Left ventricle myocardium superior (tissue), 1 donor: ENCODE results near the gene DERL2. TPM values are rescaled to one million over a fixed set of nuclear protein-coding genes. Genes with fewer than 3 reads are reported as not detected.
"Not testable (repeated sequence)": the region's sequence is repeated elsewhere in the genome, so short reads cannot be mapped to it uniquely, and the experiment has no call there.

Experiments used
- ATAC-seq: fragments of 200-7000 bp; cut with Tn5 transposase; one replicate; pipeline ENCODE4 v1.9.1; 2020; ENCODE audit warnings: mild to moderate bottlenecking, moderate library complexity
- DNase-seq: peaks from one replicate; pipeline ENCODE4 v3.0.0-alpha.2; 2020
- intact Hi-C: fragments of 100-400 bp; cut with micrococcal nuclease; formaldehyde crosslinking; loops from one replicate; pipeline ENCODE4 v1.11.0; 2022
- total RNA-seq: library from RNA; stranded (reverse); fragmentation: NEBNext Ultra II Directional; extraction: Animal tissue kit (Norgen Biotek cat#: 25700); gene quantifications from one replicate; pipeline ENCODE4 v1.2.1, GENCODE V29; 2021
- donor health status: DM: no; HTN: yes; CAD: no; lungs with severe emphysema.

DERL2 gene
- total RNA-seq, 1 donor from 2014 or later: 27.0 TPM

DNA sequence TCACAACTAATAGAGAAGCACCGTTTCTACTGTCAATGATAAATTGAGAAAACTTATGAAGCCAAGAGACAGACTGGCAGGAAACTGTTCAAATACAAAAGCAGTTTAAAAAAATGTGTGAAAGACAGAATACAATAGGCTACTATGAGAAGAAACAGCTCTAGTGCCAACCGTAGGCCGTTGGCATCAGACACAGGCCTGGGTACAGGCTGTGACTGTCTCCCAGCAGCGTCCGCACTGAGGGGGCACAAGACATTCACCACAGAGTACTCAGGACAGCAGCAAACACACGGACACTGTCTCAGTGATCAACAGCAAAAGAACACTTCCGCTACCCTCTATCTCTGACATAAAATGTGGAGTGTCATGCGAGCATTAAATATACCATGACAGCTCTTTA is 39.2 kb downstream of the DERL2 start:
- DNase-seq (no peak), ATAC-seq (no peak)
- intact Hi-C loops: no loop called here

DNA sequence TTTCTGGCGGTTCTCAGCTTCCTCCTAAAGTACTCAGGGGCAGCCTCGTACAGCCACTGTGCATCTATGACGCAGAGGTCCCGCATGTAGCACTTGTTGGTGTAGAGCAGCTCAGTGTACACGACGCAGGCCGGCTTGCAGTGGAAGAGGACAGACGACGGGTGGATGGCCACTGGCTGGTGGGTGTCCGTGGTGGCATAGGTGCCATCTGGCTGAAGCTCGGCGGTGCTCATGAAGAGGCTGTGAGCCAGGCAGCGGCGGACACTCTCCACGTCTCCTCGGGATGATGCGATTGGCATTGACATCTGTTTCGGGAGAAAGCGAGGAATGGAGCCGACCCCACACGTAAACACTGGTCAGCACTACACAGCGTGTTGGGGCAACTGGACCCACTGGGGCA is 41.8 kb downstream of the DERL2 start:
- ATAC-seq (no peak), DNase-seq (no peak)
- intact Hi-C loops: no loop called here

DNA sequence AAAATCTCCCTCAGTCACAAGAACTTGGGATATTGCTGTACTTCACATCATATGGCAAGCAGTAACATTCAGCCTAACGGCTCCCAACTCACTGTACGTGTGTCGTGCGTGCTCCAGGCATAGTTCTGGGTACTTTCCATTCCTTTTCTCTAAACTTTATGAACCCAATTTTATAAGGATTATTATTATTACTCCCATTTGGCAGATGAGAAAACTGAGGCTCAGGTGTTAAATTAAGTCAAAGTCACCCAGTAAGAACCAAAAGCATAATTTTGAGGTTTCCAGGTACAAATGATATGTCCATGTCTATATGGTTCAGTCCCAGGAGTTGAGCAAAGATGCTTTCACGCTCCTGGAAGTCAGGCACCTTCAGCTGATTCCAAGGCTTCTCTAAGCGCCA is 42.2 kb downstream of the DERL2 start:
- ATAC-seq (no peak), DNase-seq (no peak)
- intact Hi-C loops: no loop called here

DNA sequence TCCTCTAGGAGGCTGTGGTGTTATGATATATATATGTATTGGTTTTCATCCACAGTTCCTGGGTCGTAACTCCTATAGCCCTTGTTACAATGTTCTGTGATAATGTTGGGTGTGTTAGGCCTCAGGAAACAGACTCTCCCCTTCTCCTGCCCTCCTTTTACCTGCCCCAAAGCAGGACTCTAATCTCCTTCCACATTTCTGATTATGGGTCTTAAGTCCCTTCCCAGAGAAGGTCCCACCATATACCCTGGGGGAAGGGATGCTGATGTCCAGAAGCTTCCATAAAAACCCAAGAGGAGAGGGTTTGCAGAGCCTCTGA is 46.6 kb downstream of the DERL2 start:
- intact Hi-C loops: no loop called here
- no peak for ATAC-seq
- no peak for DNase-seq

DNA sequence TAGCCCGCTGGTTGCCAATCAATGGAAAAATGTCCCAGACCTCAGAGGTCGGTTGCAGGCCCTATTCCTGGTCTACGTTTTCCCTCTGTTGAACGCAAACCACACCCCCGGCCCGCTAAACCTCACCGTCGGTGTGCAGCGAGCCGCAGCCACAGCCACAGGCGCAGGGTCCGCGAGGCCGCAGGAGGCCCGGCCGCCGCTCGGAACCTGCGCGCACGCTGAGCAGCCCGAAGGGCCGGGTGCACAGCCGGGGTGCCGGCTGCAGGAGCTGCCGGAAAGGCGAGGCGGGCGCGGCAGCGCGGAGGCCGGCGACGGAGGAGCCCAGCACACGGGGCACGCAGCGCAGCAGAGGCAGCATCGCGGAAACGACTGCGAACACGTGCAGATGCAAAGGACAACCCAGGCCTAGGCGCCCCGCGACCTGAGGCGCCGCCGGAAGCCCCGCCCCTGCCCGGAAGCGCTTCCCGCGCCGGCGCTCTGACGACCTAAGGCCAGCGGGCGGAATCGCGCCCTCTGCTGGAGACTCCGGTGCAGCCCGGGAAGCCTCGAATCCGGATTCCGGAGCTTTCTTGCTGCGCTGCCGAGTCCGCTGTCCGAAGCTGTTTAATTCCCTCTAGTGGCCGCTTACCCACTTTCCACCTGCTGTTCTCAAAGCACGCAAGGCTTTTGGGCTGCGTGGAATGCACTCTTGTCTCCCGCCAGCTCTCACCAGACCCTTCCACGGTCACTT is 47.1 kb downstream of the DERL2 start, which contains the start of gene C1QBP:
Gene C1QBP, minus strand, starts transcription at position 440 of the 730 bp plus-strand sequence. Its CDS starts 82 bp downstream, at position 358.
- intact Hi-C loops: no loop called here
- DNase-seq (peak; percentile 95), ATAC-seq (peak; percentile 97)

DNA sequence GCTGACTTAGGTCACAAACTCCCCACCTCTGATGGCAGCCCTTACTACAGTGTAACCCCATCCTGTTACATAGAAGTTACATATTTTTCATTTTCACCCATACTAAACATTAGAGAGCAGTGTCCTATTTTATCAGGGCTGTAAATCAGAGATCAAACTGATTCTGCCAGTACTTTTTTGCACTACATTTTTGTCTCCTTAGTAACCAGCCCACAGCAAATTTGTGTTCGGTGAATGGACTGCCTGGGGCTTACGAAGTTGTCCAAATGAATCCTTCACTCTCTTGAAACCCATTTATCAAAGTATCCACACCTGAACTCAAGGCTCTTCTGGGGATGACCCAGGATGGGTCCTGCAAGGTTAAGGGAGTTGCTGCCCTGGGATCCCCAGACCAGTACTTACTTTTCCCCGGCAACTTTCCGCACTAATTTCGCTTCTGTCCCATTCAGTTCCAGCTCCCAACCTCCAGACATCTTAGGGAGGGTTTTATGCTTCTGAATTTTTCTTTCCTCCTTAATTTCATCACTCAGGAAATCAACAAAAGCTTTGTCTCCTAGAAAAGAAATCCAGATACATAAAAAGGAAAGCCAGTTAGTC is 48.2 kb downstream of the DERL2 start:
- ATAC-seq: no peak
- intact Hi-C loops: no loop called here
- no peak for DNase-seq

DNA sequence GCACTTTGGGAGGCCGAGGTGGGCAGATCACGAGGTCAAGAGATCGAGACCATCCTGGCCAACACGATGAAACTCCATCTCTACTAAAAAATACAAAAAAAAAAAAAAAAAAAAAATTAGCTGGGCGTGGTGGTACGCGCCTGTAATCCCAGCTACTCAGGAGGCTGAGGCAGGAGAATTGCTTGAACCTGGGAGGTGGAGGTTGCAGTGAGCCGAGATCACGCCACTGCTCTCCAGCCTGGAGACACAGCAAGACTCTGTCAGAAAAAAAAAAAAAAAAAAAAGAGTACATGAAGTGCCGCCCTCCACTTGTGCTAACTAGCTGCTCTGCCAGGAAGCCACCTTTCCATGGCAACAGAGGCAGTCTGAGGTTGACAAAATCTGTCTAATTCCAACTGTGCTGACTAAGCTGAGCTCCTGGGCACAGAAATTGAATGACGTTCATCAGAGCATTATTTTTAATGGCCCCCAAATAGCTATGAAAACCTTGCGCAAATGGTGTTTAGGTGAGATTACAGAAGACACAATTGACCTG is 50.1 kb downstream of the DERL2 start:
- ATAC-seq, DNase-seq, intact Hi-C loops: not testable (repeated sequence)

DNA sequence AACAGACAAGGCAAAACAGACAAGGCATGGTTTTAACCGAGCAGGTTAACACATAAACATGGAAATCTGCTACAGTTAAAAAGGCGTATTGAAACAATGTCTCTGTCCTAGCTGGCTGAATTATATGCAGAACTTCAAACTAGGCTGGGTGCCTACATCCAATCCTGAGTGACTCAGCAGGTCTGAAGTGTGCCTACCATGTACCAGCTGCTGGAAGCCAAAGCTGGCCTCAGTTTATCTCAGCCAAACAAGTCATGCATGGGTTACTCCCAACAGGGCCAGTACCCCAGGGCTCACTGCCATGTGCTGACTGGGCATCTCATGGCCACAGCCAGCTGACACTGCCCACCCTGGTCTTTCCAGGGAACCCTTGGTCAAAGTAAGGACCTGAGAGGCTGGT is 51.0 kb downstream of the DERL2 start:
- DNase-seq: no peak
- intact Hi-C loops: no loop called here
- ATAC-seq: no peak

DNA sequence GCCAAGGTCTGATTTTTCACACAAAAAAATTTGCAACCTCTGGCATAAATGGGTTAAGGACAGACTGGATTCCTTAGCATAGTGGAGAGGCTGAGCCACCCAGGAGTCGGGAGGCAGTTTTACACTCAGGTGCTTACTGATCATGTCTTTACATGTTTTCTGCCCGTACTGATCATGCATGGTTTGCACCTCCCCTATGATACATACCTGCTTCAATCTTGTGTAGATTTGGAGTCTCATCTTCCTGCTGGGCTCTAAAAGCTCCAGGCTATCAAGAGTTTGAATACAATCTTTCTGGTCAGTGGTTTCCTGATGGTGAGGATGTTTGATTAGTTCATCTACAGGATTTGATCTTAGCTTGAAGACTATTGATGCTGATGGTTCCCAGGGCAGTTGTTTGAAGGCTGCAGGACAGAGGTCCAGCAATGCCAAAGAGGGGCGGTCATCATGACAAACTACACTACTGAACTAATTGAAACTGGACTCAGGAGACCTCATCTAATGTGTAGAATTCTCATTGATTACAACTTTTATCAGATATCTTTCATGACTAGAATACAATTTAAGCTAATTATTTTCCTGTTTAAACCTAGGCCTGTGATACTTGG is 53.9 kb downstream of the DERL2 start:
- intact Hi-C loops: no loop called here
- DNase-seq (no peak), ATAC-seq (no peak)

DNA sequence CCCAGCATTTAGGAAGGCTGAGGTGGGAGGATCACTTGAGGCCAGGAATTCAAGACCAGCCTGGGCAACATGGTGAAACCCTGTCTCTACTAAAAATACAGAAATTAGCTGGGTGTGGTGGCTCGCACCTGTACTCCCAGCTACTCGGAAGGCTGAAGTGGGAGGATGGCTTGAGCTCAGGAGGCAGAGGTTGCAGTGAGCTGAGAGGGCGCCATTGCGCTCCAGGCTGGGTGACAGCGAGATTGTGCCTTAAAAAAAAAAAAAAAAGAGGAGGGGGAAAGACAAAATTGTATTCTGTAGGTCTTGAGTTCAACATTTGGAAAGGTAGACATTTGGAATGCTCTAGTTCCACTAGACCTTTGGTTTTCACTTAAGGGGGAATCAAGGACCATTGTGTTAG is 54.7 kb downstream of the DERL2 start:
- ATAC-seq, DNase-seq, intact Hi-C loops: not testable (repeated sequence)

DNA sequence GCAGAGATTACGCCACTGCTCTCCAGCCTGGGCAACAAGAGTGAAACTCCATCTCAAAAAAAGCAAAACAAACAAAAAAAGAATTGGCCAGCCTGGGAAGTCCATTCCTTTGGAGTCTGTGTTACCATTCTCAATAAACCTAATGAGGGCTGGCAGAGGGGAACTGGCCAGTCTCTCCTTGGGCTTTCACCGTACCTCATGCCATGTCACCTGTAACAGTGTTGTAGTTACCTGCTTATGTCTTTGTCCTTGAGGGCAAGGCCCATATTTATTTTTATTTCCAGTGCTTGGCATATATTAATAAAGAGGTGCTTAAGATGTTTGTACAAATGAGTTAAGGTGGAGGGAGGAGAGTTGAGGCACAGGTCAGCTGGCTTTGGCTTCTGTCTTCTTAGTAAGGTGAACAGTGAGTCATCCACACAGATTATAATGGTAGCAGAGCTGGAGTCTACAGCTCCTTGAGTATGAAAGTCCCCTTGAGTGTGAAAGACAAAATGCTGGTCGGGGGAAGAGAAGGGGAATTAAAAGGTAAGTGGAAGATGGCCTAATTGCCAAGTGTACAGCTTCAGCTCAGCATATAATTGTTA is 55.5 kb downstream of the DERL2 start:
- DNase-seq (no peak), ATAC-seq (no peak)
- intact Hi-C loops: no loop called here

DNA sequence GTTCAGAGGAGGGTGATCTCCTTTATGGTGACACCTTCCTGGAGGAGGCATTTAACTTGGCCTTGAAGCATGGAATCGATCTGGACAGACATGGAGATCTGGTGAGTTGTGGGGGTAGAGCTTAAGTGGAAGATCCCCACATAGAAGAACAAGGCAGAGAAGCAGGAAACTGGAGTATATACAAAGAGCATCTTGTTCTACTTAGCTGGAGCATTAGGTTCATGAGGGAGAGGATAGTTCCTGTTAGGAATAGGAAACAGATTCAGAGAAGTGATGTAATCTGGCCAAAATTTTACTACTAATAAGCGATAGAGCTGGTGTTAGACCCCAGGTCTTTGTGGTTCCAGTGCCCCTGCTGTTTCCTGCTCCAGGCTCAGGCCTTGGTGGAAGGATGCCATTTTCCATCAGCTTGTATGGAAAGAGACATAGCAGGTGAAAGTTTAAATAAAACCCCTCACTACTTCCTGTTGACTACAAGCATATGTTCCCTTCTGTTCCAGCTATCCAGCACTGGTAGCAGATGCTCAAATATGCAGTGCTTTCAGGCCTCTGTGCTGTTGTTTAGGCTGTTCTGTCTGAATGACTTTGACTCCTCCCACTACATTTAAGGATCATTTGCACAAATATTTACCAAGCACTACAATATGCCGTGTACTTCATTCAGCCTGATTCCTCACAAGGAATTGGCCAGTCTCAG is 56.6 kb downstream of the DERL2 start:
- ATAC-seq (no peak), DNase-seq (no peak)
- intact Hi-C loops: no loop called here

DNA sequence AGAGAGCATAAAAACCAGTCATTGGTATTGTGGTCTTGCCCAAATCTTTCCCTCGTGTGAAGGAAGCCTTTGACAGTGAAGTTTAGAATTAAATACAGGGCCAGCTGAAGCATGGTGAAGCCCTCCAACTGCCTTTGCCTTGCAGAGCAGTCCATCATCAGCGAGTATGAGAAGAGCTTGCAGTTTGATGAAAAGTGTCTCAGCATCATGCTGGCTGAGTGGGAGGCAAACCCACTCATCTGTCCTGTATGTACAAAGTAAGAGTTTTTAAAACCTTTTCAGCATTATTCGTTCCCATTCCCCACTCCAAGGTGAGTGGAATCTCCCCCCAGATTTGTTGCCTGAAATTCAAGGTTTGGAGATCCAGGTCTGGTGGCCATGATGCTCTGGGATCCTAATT is 60.2 kb downstream of the DERL2 start:
- intact Hi-C loops: no loop called here
- no peak for DNase-seq
- ATAC-seq: no peak

DNA sequence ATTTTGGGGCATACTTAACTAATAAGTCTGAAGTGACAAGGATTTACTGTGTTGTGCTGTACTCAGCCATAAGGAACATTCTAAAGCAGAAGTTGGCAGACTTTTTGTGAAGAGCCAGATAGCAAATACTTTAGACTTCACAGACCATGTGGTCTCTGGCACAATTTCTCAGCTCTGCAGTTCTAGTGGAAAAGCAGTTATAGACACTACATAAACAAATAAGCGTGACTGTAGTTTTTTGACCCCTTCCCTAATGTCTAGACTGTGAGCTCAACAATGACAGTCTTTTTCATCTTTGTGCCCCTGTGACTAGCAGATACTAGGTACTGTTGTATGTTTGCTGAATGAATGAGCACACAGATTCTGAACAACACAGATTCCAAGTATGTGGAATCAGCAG is 61.1 kb downstream of the DERL2 start:
- intact Hi-C loops: no loop called here
- ATAC-seq: no peak
- no peak for DNase-seq

DNA sequence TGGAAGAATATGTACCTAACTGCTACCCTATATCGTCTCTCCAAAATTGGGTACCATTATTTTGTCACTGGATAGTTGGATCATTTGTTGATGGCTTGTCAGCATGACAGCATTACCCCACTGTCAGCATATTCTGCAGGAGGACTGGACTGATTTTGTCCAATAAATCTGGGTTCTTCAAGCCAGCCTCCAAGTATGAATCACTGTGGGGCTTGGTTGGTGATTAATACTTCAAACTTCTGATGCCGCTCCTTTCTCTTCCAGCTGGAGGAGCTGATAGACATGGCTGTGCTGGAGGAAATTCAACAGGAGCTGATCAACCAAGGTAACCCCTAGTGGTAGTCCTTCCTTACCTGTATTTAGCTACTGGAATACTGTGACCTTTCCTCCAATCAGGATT is 63.5 kb downstream of the DERL2 start:
- DNase-seq: no peak
- intact Hi-C loops: no loop called here
- ATAC-seq: no peak

Other genes with a start within 250 kb of the DERL2 start
- 56.0 TPM for gene RABEP1, start 203.9 kb downstream of the DERL2 start, total RNA-seq
- 34.9 TPM for gene NUP88, start 66.5 kb downstream of the DERL2 start, total RNA-seq
- 26.5 TPM for gene RPAIN, start 66.0 kb downstream of the DERL2 start, total RNA-seq
- 127 TPM for gene C1QBP, start 47.0 kb downstream of the DERL2 start, total RNA-seq
- 5.1 TPM for gene DHX33, start 17.2 kb downstream of the DERL2 start, total RNA-seq
- gene MIS12, start 388 bp upstream of the DERL2 start, total RNA-seq: 13.2 TPM
- 8.4 TPM for gene NLRP1, start 98.3 kb upstream of the DERL2 start, total RNA-seq